OCI-LY1 (cell line): Measurements from ENCODE around the gene DMD.

Experiments used
- EZH2 ChIP-seq: fragments of 200-600 bp; sonication (generic), shearing (Covaris generic); IDR thresholded peaks from 2 replicates; pipeline ENCODE4 v1.8.0; 2017; ENCODE audit warnings: borderline replicate concordance, mixed run types, mild to moderate bottlenecking, antibody characterized with exemption, low read length, moderate library complexity, mixed read lengths
- TF ChIP-seq, protein P1 (sequence below): fragments of 200-600 bp; sonication (generic), shearing (Covaris generic); IDR thresholded peaks from 2 replicates; pipeline ENCODE4 v1.5.1; 2017; ENCODE audit warnings: mild to moderate bottlenecking, antibody characterized with exemption, low read length, moderate library complexity, mixed read lengths

- no peak for TF ChIP-seq EZH2
- TF ChIP-seq, protein P1, sequence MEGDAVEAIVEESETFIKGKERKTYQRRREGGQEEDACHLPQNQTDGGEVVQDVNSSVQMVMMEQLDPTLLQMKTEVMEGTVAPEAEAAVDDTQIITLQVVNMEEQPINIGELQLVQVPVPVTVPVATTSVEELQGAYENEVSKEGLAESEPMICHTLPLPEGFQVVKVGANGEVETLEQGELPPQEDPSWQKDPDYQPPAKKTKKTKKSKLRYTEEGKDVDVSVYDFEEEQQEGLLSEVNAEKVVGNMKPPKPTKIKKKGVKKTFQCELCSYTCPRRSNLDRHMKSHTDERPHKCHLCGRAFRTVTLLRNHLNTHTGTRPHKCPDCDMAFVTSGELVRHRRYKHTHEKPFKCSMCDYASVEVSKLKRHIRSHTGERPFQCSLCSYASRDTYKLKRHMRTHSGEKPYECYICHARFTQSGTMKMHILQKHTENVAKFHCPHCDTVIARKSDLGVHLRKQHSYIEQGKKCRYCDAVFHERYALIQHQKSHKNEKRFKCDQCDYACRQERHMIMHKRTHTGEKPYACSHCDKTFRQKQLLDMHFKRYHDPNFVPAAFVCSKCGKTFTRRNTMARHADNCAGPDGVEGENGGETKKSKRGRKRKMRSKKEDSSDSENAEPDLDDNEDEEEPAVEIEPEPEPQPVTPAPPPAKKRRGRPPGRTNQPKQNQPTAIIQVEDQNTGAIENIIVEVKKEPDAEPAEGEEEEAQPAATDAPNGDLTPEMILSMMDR, result no peak
These were observed 943.1 kb downstream of the DMD start for GRCh38 chrX:32268207-32268606.
